ENCODE results near the gene OBSL1. TPM values are rescaled to one million over a fixed set of nuclear protein-coding genes. Genes with fewer than 3 reads are reported as not detected.

OBSL1 gene
- total RNA-seq, 1 experiment from 2014 or later, result 53.1 TPM

DNA sequence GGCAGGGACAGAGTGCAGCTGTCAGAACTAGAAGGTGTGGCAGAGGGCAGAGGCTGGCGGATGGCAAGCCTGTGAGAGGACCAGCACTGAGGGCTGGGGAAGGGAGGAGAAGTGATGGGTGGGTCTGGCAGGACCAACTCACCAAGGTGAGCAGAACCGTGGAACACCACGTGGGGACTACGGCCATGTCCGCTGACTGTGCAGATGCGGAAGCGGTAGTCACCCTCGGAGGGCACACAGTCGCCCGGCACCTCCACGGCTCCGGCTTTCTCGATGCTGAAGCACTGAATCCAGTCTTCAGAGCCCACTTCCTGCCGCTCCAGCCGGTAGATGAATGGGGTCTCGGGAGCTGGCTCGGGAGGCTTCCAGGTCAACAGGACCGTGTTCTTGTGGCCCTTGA is 4.2 kb downstream of the OBSL1 start:
- H3K27ac ChIP-seq, result no peak overlapping the region
- H3K36me3 ChIP-seq, result peaks cover 44% of the 10 kb centered on the region
- H3K4me1 ChIP-seq (replicated peaks), result peaks cover 18% of the 10 kb centered on the region
- no peaks in the 10 kb centered on the region for H3K27me3 ChIP-seq (replicated peaks)
- H3K4me3 ChIP-seq, result no peak overlapping the region
- no peak for DNase-seq (ENCODE audit: low read depth in 1 of 2, low spot score in 2 of 2)
- 0 out of 2 replicates have a peak, but pooled peaks cover 3% of the 10 kb centered on the region for H3K9me3 ChIP-seq (replicated peaks)

DNA sequence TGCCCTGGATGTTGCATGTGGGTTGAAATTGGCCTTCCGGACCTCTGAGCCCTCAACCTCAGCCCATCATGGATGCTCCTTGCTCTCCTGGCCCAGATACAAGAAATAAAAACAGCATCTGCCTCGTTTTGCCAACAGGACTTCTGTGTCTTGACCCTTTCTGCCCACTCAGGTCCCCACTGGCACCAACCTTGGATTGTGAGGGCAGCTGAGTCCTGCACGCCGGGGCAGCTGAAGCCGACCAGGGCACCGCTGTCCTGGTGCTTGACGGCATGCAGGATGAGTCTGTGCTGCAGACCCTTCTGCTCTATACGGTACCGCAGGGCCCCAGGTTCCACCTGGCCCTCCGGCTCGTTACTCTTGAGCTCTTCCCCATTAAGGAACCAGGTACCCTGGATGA is 4.7 kb downstream of the OBSL1 start:
- no peak for DNase-seq (ENCODE audit: low read depth in 1 of 2, low spot score in 2 of 2)
- Histone ChIP-seq H3K27ac (no peak overlapping the region), H3K27me3 (replicated peaks) (no peaks in the 10 kb centered on the region), H3K4me3 (no peak overlapping the region), H3K36me3 (peaks cover 44% of the 10 kb centered on the region), H3K4me1 (replicated peaks) (peaks cover 14% of the 10 kb centered on the region), H3K9me3 (replicated peaks) (0 out of 2 replicates have a peak, but pooled peaks cover 3% of the 10 kb centered on the region)

GRCh38 chr2:219565130-219566080 is 5.9 kb downstream of the OBSL1 start:
- H3K27me3 ChIP-seq (replicated peaks), result no peaks in the 10 kb centered on the region
- no peak for DNase-seq (ENCODE audit: low read depth in 1 of 2, low spot score in 2 of 2)
- no peak overlapping the region for H3K27ac ChIP-seq
- H3K4me3 ChIP-seq, result no peak overlapping the region
- H3K4me1 ChIP-seq (replicated peaks), result peaks cover 5% of the 10 kb centered on the region
- H3K9me3 ChIP-seq (replicated peaks), result 0 out of 2 replicates have a peak, but pooled peaks cover 3% of the 10 kb centered on the region
- H3K36me3 ChIP-seq, result peaks cover 38% of the 10 kb centered on the region

GRCh38 chr2:219563271-219563928 is 7.9 kb downstream of the OBSL1 start:
- H3K27ac ChIP-seq, result no peak overlapping the region

GRCh38 chr2:219562049-219563020 is 9.0 kb downstream of the OBSL1 start:
- Histone ChIP-seq H3K36me3 (peaks cover 11% of the 10 kb centered on the region), H3K27ac (no peak overlapping the region), H3K4me3 (no peak overlapping the region), H3K27me3 (replicated peaks) (no peaks in the 10 kb centered on the region), H3K4me1 (replicated peaks) (no peaks in the 10 kb centered on the region), H3K9me3 (replicated peaks) (no peaks in the 10 kb centered on the region)
- no peak for DNase-seq (ENCODE audit: low read depth in 1 of 2, low spot score in 2 of 2)

More at GRCh38 chr2:219563271-219563928, 7.9 kb downstream of the OBSL1 start:
- no peaks in the 10 kb centered on the region for H3K4me1 ChIP-seq (replicated peaks)
- no peaks in the 10 kb centered on the region for H3K27me3 ChIP-seq (replicated peaks)
- H3K36me3 ChIP-seq, result peaks cover 22% of the 10 kb centered on the region
- no peaks in the 10 kb centered on the region for H3K9me3 ChIP-seq (replicated peaks)
- no peak overlapping the region for H3K4me3 ChIP-seq
- DNase-seq (ENCODE audit: low read depth in 1 of 2, low spot score in 2 of 2), result no peak

GRCh38 chr2:219561179-219562048 is 9.9 kb downstream of the OBSL1 start:
- H3K27ac ChIP-seq, result no peak overlapping the region
- no peak for DNase-seq (ENCODE audit: low read depth in 1 of 2, low spot score in 2 of 2)

DNA sequence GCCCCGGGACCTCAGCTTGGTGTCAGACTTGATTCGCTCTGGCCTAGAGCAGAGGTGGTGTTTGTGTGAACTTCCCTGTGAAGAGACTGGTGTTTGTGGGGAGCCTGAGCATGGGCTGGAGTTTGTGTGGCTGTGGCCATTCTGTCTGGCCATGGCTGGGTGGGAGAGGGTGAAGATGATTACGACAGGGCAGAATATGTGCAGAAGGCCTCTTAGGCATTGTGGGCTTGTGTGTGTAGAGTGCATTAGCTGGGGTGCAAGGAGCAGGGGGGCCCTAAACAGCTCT is 10.5 kb downstream of the OBSL1 start:
- H3K36me3 ChIP-seq, result peaks cover under 1% of the 10 kb centered on the region; the same call in 1 of the 2 replicates
- DNase-seq (ENCODE audit: low read depth in 1 of 2, low spot score in 2 of 2), result no peak
- H3K27me3 ChIP-seq (replicated peaks), result no peaks in the 10 kb centered on the region
- no peak overlapping the region for H3K27ac ChIP-seq
- H3K4me3 ChIP-seq, result no peak overlapping the region
- no peaks in the 10 kb centered on the region for H3K4me1 ChIP-seq (replicated peaks)
- H3K9me3 ChIP-seq (replicated peaks), result no peaks in the 10 kb centered on the region

More at GRCh38 chr2:219561179-219562048, 9.9 kb downstream of the OBSL1 start:
- Histone ChIP-seq H3K36me3 (peaks cover 4% of the 10 kb centered on the region; the same call in 1 of the 2 replicates), H3K9me3 (replicated peaks) (no peaks in the 10 kb centered on the region), H3K27me3 (replicated peaks) (no peaks in the 10 kb centered on the region), H3K4me1 (replicated peaks) (no peaks in the 10 kb centered on the region), H3K4me3 (no peak overlapping the region)

DNA sequence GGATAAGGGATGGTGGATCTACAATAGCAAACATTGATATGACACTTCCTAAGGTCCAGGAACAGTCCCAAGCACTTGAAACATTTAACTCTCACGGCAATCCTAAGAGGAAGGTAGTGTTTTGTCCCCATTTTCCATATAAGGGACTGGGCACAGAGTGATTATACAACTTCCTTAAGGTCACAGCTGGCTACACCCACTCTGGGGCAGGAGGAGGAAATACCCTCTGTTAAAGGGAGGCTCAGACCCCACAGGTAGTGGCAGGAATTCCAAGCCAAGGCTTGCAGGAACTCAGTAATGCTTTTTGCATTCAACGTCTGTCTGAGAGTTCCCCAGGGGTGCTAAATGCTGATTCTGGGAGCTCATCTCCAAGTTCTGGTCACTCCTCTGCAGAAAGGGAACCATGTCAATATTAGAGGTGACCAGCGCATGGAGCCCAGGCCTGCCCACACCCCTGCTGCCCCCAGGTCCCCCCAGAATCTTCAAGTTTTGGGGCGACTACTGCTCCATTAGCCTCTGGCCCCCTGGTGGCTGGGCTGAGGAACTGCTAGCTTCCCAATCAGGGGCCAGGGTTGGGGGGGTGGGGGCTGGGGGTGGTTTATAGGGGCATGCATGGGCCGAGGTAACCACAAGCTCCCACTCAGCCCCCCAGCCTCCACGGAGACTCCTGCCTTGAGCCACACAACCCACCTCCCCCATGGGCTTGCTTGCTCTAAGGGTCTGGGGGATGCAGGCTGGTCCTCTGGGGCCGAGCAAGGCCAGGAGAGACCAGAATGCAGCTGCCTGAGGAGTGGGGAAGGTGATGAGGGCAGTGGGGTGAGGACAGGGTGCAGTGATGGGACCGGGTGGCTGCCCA is 11.1 kb downstream of the OBSL1 start:
- Histone ChIP-seq H3K27ac (no peak overlapping the region), H3K27me3 (replicated peaks) (no peaks in the 10 kb centered on the region), H3K36me3 (no peaks in the 10 kb centered on the region; the same call in 1 of the 2 replicates), H3K4me1 (replicated peaks) (no peaks in the 10 kb centered on the region), H3K9me3 (replicated peaks) (no peaks in the 10 kb centered on the region), H3K4me3 (no peak overlapping the region)
- DNase-seq (ENCODE audit: low read depth in 1 of 2, low spot score in 2 of 2), result no peak

DNA sequence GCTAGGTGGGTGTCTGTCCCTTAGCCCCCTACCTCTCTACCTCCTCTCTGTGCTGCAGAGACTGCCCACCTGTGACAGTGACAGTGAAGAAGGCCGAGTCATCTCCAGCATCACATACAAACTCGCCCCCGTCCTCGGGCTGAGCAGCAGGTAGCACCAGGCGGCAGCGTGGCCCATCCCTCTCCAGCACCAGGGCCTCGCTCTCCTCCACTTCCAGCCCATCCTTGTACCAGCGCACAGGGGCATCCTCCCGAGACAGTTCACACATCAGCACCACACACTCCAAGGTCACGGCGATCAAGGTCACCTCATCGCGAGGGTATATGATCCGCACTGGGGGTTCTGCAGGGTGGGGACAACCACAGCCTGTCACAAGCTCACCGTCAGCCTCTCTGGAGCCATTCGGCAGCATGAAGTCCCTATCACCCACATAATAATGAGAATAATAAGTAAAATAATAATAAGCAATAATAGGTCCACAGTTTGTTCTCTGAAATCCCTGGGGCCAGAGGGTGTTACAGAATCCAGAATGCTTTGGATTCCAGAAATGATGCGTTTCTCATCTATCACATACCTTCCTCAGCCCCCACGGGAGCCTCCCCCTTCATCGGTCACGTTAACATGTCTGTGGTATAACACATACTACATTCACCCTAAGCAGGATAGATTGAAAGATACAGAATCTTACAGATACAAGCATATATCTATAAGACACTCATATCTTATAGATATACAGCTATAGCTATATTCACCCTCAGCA is 12.0 kb downstream of the OBSL1 start:
- H3K9me3 ChIP-seq (replicated peaks), result no peaks in the 10 kb centered on the region
- no peaks in the 10 kb centered on the region for H3K4me1 ChIP-seq (replicated peaks)
- no peak for DNase-seq (ENCODE audit: low read depth in 1 of 2, low spot score in 2 of 2)
- no peaks in the 10 kb centered on the region; the same call in 1 of the 2 replicates for H3K36me3 ChIP-seq
- no peak overlapping the region for H3K4me3 ChIP-seq
- no peaks in the 10 kb centered on the region for H3K27me3 ChIP-seq (replicated peaks)
- H3K27ac ChIP-seq, result no peak overlapping the region

DNA sequence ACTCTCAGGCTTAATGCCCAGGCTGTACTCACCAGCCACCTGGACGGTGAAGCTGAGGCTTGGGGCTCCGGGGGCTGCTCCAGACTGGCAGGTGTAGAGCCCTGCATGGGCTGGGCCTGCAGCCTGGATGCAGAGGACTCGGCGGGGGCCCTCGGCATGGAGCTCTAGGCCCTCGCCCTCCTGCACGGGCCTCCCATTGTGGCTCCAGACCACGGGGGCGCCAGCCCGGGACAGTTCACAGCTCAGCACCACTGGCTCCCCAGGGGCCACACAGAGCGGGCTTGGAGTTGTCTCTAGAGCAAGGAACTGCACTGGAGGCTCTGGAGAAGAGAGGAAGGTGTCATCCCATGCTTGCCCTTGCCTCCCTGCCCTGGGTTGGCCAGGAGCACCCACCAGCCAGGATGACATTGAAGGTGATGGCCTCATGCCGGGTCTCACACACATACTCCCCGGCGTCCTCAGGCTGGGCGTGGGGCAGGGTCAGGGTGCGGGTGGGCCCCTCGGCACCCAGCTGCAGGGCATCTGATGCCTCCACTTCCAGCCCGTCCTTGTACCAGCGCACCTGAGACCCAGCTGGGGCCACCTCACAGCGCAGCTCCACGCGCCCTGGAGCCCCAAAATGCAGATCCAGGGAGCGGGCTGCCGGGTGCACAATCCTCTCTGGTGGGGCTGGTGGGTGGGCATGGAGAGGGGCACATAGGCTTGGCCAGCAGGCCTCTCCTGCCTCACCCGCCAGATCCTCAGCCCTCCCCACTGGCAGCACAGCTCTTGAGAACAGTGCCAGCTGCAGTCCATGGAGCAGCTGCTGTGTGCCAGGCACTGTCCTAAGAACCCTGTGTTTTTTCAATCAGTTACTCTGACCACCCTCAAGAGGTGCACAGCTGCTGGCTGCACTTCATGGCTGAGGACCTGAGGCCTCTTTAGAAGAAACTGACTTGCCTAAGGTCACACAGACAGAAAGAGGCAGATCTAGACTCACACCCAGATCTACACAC is 13.3 kb downstream of the OBSL1 start:
- Histone ChIP-seq H3K27me3 (replicated peaks) (no peaks in the 10 kb centered on the region), H3K4me3 (no peak overlapping the region), H3K9me3 (replicated peaks) (no peaks in the 10 kb centered on the region), H3K36me3 (no peaks in the 10 kb centered on the region), H3K4me1 (replicated peaks) (peaks cover under 1% of the 10 kb centered on the region), H3K27ac (no peak overlapping the region)
- no peak for DNase-seq (ENCODE audit: low read depth in 1 of 2, low spot score in 2 of 2)

DNA sequence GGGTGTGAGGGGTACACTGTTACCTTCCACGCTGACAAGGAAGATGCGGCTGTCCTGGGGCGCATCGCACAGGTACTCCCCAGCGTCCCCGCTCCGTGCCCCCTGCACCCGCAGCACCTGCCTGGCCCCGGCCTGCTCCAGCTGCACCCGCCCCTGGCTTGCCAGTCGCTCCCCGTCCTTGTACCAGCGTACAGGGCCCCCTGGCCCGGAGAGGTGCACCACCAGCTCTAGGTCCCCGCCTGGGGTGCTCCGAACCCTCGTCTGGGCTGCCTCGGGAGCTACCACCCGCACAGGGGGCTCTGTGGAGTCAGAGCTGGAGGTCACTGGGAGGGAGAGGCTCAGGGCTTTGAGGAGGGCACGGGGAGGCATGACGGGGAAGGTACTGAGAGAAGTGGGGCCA is 14.0 kb downstream of the OBSL1 start:
- Histone ChIP-seq H3K27ac (no peak overlapping the region), H3K27me3 (replicated peaks) (no peaks in the 10 kb centered on the region), H3K4me3 (no peak overlapping the region), H3K9me3 (replicated peaks) (no peaks in the 10 kb centered on the region), H3K36me3 (no peaks in the 10 kb centered on the region), H3K4me1 (replicated peaks) (peaks cover 7% of the 10 kb centered on the region)
- no peak for DNase-seq (ENCODE audit: low read depth in 1 of 2, low spot score in 2 of 2)
